Heart right ventricle (tissue), 16 donors: ENCODE results near the gene TMEM233. TPM values are rescaled to one million over a fixed set of nuclear protein-coding genes. Genes with fewer than 3 reads are reported as not detected.
A peak's percentile ranks its signal among the peaks of the same experiment; 100 is the strongest.

ENCODE experiments used
- ATAC-seq, 8 donors: fragments of 200-7000 bp; cut with Tn5 transposase; one replicate each; pipeline ENCODE4 v1.9.1; 2020; ENCODE audit warnings: mild to moderate bottlenecking in 8 of 8, moderate library complexity in 8 of 8, moderate number of reproducible peaks in 1 of 8
- DNase-seq, 2 donors: peaks; one replicate each; pipeline ENCODE4 v3.0.0-alpha.2; 2020
- H3K27ac ChIP-seq, 10 donors: fragments of 200-600 bp; sonication (generic) in 2 of 10; one replicate each; pipeline versions ENCODE4 v1.5.0 to v1.8.0; 2020 to 2022; ENCODE audit warnings: mild to moderate bottlenecking in 3 of 10
- H3K27me3 ChIP-seq, 7 donors: fragments of 200-600 bp; one replicate each; pipeline ENCODE4 v1.8.0; 2021 to 2022; ENCODE audit warnings: mild to moderate bottlenecking in 2 of 7
- H3K36me3 ChIP-seq, 9 donors: fragments of 200-600 bp; sonication (generic) in 1 of 9; one replicate each; pipeline versions ENCODE4 v1.5.0 to v1.8.0; 2020 to 2022; ENCODE audit warnings: mild to moderate bottlenecking in 2 of 9
- H3K4me1 ChIP-seq, 9 donors: fragments of 200-600 bp; sonication (generic) in 1 of 9; one replicate each; pipeline versions ENCODE4 v1.5.0 to v1.8.0; 2020 to 2022; ENCODE audit warnings: mild to moderate bottlenecking in 4 of 9
- H3K4me3 ChIP-seq, 10 donors: fragments of 200-600 bp; sonication (generic) in 2 of 10; one replicate each; pipeline versions ENCODE4 v1.5.0 to v1.8.0; 2020 to 2022; ENCODE audit warnings: mild to moderate bottlenecking in 7 of 10, moderate library complexity in 2 of 10
- H3K9me3 ChIP-seq, 11 donors: fragments of 200-600 bp in 10 of 11; sonication (generic) in 2 of 11; one replicate each; pipeline versions ENCODE4 v1.5.0 to v1.8.0; 2013 to 2022; ENCODE audit warnings: mild to moderate bottlenecking in 2 of 11, control low read depth in 1 of 11, moderate library complexity in 1 of 11
- WGBS, 2 donors: extraction: QIAGEN DNeasy Blood & Tissue Kit; methylation state at CpG; one replicate each; pipeline ENCODE4 v1.1.7; 2013; ENCODE audit warnings: inconsistent platforms in 1 of 2; 5-methylcytosine and 5-hydroxymethylcytosine counted together
- intact Hi-C, 10 donors: fragments of 100-400 bp; cut with DNase I; formaldehyde crosslinking; loops; one replicate each; pipeline versions ENCODE4 v1.11.1 to v1.14.2; 2022
- polyA plus RNA-seq, 2 donors: library from polyadenylated mRNA; stranded (reverse); fragments of 200-250 nt; gene quantifications; one replicate each; pipeline ENCODE4 v1.2.3, GENCODE V29; 2013
- total RNA-seq, 10 donors: library from RNA; stranded (reverse); fragmentation: NEBNext Ultra II Directional in 3 of 10; extraction: Animal tissue kit (Norgen Biotek cat#: 25700) in 3 of 10; gene quantifications; one replicate each; pipeline versions ENCODE4 v1.2.1 to v1.2.4, GENCODE V29; 2021 to 2023
- TF ChIP-seq, protein P1 (sequence below), 9 donors: fragments of 200-600 bp; sonication (generic) in 2 of 9; IDR thresholded peaks; one replicate each; pipeline versions ENCODE4 v1.5.0 to v1.8.0; 2021 to 2022; ENCODE audit warnings: antibody characterized with exemption in 9 of 9, mild to moderate bottlenecking in 5 of 9, moderate library complexity in 1 of 9
- donor health status: Arrhythmogenic right ventricular cardiomyopathy.
- donor health status: ischemic (EF 13 %, LVEDD 7.1; RV severe dilation, severe dysfunction).
- donor health status: healthy with polysubstance abuse.
- donor health status: DM: no; HTN: yes; CAD: no.
- donor health status: DM: no; HTN: no; CAD: no.
- donor health status: ischemic (EF 25% LVEDD 6.9; RV normal size, moderate dysfunction).
- donor health status: ischemic (EF 25% LVEDD 5.7; RV mildly dilated, moderate dysfunction).
- donor health status: healthy.
- donor health status: DM: yes; HTN: yes; CAD: no.
- donor health status: Ischemic cardiomyopathy.
- donor health status: ischemic (EF 35%, LVEDD 5.7; RV mildly dilated, moderate dysfunction).
- donor health status: nonischemic (EF 11% LVEDD 7.7; RV severe dilation, severe dysfunction).
- donor health status: DM: yes; HTN: yes; CAD: no.
- donor health status: PGD.
- donor health status: ischemic (EF 29% LVEDD 5.4; RV normal size, mild dysfunction).
- donor health status: nonischemic (EF 23%, LVEDD 6.1; RV moderate dilation, normal function).

TMEM233 gene
- total and polyA plus RNA-seq, 12 donors = 0.10 to 0.92 (median 0.49) TPM; not detected in 1

DNA sequence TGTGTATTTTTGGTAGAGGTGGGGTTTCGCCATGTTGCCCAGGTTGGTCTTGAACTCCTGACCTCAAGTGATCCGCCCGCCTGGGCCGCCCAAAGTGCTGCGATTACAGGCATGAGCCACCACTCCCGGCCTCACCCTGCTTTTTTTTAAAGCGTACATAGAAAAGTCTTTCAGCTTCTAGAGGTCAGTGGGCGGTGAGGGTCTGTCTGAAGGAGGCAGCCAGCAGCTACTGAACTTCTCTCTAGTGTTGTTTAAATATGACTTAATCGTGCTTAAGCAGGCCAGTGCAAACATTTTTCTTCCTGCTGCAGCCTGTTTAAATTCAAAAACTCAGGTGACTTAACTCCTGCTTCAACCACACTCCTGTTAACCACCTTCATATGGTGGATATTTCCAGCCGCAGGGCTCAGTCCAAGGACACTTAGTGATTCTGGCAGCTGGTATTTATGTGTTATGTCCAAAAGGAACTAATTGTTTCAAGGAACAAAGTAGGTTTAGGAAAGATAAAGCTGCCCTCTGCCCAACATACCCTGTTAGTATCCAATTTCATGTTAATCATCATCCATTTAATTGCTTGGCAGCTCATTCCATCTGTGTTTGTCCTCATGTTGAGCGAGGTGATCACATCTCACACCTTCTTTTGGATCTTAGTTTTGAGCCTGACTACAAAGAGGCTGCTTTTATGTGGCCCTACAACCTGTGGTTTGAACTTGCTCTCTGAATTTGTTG is 76.3 kb downstream of the TMEM233 start:
- H3K27ac ChIP-seq = peak overlapping the region in 6 of 10 donors; percentile 9 to 50 (median 34)
- TF ChIP-seq, protein P1, sequence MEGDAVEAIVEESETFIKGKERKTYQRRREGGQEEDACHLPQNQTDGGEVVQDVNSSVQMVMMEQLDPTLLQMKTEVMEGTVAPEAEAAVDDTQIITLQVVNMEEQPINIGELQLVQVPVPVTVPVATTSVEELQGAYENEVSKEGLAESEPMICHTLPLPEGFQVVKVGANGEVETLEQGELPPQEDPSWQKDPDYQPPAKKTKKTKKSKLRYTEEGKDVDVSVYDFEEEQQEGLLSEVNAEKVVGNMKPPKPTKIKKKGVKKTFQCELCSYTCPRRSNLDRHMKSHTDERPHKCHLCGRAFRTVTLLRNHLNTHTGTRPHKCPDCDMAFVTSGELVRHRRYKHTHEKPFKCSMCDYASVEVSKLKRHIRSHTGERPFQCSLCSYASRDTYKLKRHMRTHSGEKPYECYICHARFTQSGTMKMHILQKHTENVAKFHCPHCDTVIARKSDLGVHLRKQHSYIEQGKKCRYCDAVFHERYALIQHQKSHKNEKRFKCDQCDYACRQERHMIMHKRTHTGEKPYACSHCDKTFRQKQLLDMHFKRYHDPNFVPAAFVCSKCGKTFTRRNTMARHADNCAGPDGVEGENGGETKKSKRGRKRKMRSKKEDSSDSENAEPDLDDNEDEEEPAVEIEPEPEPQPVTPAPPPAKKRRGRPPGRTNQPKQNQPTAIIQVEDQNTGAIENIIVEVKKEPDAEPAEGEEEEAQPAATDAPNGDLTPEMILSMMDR (IDR thresholded peaks at IDR 0.05) = no peak
- no peak for DNase-seq
- H3K36me3 ChIP-seq = peaks cover 0 to 48% (median 19%) of the 10 kb centered on the region in 9 donors
- H3K27me3 ChIP-seq = no peaks in the 10 kb centered on the region
- peak overlapping the region in 1 of 10 donors; percentile 2 for H3K4me3 ChIP-seq
- no peak for ATAC-seq
- 70 to 78% methylated on average over 11 of the region's 11 CpGs for WGBS, 2 donors
- no peaks in the 10 kb centered on the region for H3K9me3 ChIP-seq
- H3K4me1 ChIP-seq = peaks cover 7 to 87% (median 67%) of the 10 kb centered on the region in 9 donors
- intact Hi-C loops = loop anchor here in 7 of 10 donors (5.0 to 10.0 kb wide), 4 partner anchors 47 to 115 kb away; no protein-coding TSS in a partner anchor

DNA sequence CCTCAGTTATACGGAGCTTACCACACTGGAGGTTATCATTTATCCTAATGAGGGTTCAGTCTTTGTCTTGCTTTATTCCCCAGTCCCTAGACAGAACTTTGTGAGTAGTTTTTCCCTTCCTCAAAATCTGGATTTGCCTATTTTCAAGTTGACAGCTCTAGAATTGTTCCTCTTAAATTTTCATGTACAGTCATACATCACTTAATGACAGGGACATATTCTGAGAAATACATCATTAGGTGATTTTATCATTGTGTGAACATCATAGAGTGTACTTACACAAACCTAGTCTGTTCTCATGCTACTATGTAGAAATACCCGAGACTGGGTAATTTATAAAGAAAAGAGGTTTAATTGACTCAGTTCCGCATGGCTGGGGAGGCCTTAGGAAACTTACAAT is 77.5 kb downstream of the TMEM233 start:
- TF ChIP-seq, protein P1 (IDR thresholded peaks at IDR 0.05) = no peak
- DNase-seq = no peak
- intact Hi-C loops = no loop called here
- Histone ChIP-seq H3K9me3 (no peaks in the 10 kb centered on the region), H3K4me1 (peaks cover 6 to 90% (median 62%) of the 10 kb centered on the region in 9 donors), H3K27me3 (no peaks in the 10 kb centered on the region), H3K36me3 (peaks cover 0 to 60% (median 30%) of the 10 kb centered on the region in 9 donors), H3K4me3 (no peak overlapping the region), H3K27ac (peak overlapping the region in 2 of 10 donors; percentile 18 to 28)
- no peak for ATAC-seq
- 94 to 95% methylated on average over 3 of the region's 3 CpGs for WGBS, 2 donors

DNA sequence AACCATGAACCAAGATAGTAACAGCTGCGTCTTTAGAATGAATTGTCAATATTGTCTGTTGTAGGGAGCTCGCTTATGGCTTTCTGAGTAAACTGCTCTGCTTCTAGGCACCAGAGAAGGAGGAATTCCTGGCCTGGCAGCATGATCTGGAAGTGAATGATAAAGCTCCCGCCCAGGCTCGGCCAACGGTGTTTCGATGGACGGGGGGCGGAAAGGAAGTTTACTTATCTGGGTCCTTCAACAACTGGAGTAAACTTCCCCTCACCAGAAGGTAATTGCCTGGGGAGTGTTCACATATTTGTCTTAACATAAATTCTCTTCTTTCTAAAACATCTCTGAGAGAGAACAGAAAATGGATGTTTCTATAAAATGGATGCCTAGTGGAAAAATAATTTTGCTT is 78.6 kb downstream of the TMEM233 start:
- TF ChIP-seq, protein P1 (IDR thresholded peaks at IDR 0.05) = no peak
- Histone ChIP-seq H3K4me3 (no peak overlapping the region), H3K4me1 (peaks cover 3 to 82% (median 51%) of the 10 kb centered on the region in 9 donors), H3K27ac (peak overlapping the region in 8 of 10 donors; percentile 9 to 91 (median 78)), H3K27me3 (no peaks in the 10 kb centered on the region), H3K9me3 (no peaks in the 10 kb centered on the region), H3K36me3 (peaks cover 0 to 71% (median 42%) of the 10 kb centered on the region in 9 donors)
- 72 to 76% methylated on average over 8 of the region's 8 CpGs for WGBS, 2 donors
- intact Hi-C loops = no loop called here
- ATAC-seq (no peak), DNase-seq (no peak)

DNA sequence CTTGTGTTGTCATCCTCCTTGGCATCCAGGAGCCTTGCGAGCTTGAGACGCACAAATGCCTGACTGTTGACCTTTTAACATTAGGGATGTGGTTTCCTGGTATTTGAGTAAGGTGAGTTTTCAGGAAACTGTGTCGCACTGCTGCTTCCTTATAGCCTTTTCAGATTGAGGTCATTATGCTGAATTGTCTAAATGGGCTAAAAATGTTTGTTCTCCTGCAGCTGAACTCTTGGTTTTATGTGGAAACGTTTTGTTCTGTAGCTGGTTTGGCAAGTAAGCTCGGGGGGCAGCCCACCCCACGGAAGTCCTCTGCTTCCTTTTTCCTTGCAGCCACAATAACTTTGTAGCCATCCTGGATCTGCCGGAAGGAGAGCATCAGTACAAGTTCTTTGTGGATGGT is 80.1 kb downstream of the TMEM233 start:
- H3K9me3 ChIP-seq = no peaks in the 10 kb centered on the region
- H3K27ac ChIP-seq = peak overlapping the region in 8 of 10 donors; percentile 70 to 91 (median 78)
- H3K4me3 ChIP-seq = no peak overlapping the region
- ATAC-seq = peak; percentile 60 to 88 (median 83)
- WGBS, 2 donors = 58 to 76% methylated on average over 7 of the region's 7 CpGs
- H3K36me3 ChIP-seq = peaks cover 0 to 85% (median 49%) of the 10 kb centered on the region in 9 donors
- TF ChIP-seq, protein P1 (IDR thresholded peaks at IDR 0.05) = no peak
- intact Hi-C loops = no loop called here
- peak in 1 of 2 donors; percentile 47 for DNase-seq
- peaks cover 1 to 76% (median 50%) of the 10 kb centered on the region in 9 donors for H3K4me1 ChIP-seq
- no peaks in the 10 kb centered on the region for H3K27me3 ChIP-seq
